HG02852 (cell line): ENCODE data around the gene ZFR2.
"Not testable (repeated sequence)": the region's sequence is repeated elsewhere in the genome, so short reads cannot be mapped to it uniquely, and the experiment has no call there.

Experiments used
- ATAC-seq: cut with Tn5 transposase; IDR thresholded peaks from one replicate; pipeline ENCODE4 v1.9.1; 2021; ENCODE audit warnings: mild to moderate bottlenecking, moderate library complexity; ENCODE audit not compliant: unreplicated experiment

ZFR2 gene

DNA sequence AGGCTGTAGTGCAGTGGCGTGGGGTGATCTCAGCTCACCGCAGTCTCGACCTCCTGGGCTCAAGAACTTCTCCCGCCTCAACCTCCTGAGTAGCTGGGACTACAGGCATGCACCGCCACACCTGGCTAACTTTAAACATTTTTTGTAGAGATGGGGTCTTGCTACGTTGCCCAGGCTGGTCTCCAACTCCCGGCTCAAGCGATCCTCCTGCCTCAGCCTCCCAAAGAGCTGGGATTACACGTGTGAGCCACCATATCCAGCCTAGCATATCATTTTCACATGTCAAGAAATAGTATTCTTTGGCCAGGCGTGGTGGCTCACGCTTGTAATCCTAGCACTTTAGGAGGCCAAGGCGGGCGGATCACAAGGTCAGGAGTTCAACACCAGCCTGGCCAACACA, 110.5 kb downstream of the ZFR2 start:
- not testable (repeated sequence) for ATAC-seq

DNA sequence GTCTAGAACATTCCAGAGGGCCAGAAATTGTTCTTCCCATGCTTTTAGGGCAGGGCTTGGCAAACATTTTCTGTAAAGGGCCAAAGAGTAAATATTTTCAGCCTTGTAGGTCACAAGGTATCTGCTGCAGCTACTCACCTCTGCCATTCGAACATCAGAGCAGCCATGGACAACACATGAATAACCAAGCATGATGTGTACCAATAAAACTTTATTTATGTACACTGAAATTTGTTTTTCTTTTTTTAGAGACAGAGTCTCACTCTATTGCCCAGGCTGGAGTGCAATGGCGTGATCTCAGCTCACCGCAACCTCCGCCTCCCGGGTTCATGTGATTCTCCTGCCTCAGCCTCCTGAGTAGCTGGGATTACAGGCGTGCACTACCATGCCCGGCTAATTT, 111.1 kb downstream of the ZFR2 start:
- not testable (repeated sequence) for ATAC-seq
